HG02840 (cell line): ENCODE results near the gene RABEPK.
"Not testable (repeated sequence)": the region's sequence is repeated elsewhere in the genome, so short reads cannot be mapped to it uniquely, and the experiment has no call there.

Experiments used
- ATAC-seq: cut with Tn5 transposase; IDR thresholded peaks from one replicate; pipeline ENCODE4 v1.9.1; 2021; ENCODE audit warnings: mild to moderate bottlenecking, moderate library complexity, moderate number of reproducible peaks; ENCODE audit not compliant: unreplicated experiment, low FRiP score

RABEPK gene

GRCh38 chr9:125190361-125190801 is 10.0 kb upstream of the RABEPK start:
- ATAC-seq, result no peak

GRCh38 chr9:125194466-125194865 is 5.9 kb upstream of the RABEPK start:
- ATAC-seq, result not testable (repeated sequence)

GRCh38 chr9:125195591-125195990 is 4.8 kb upstream of the RABEPK start:
- not testable (repeated sequence) for ATAC-seq

GRCh38 chr9:125202846-125203618 is 2.7 kb downstream of the RABEPK start:
- ATAC-seq, result no peak

GRCh38 chr9:125204477-125204876 is 4.1 kb downstream of the RABEPK start:
- ATAC-seq, result no peak

- no peak for ATAC-seq
These were observed 13.8 kb downstream of the RABEPK start for GRCh38 chr9:125214186-125214585.

DNA sequence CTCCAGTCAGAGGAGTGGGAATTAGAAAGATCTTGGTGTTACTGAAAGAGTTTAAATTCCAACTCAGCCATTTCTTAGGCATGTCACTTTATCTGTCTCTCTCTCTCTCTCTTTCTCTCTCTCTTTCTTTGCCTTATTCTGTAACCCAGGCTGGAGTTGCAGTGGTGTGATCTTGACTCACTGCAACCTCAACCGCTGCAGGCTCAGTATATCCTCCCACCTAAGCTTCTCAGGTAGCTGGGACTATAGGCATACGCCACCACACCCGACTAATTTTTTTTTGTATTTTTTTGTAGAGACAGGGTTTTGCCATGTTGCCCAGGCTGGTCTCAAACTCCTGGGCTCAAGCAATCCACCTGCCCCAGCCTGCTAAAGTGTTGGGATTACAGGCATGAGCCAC is 18.3 kb downstream of the RABEPK start:
- no peak for ATAC-seq

DNA sequence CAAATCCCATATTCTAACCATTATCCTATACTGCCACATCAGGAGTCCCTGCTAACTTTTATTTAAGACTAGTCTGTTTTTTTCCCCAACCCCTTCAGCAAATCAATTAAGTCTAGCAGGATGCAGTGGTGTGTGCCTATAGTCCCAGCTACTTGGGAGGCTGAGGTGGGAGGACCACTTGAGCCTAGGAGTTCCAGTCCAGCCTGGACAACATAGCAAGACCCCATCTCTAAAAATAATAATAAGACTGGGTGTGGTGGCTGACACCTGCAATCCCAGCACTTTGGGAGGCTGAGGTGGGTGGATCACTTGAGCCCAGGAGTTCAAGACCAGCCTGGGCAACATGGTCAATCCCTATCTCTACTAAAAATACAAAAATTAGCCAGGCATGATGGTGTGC is 24.5 kb downstream of the RABEPK start:
- ATAC-seq, result not testable (repeated sequence)

- no peak for ATAC-seq
These were observed 27.4 kb downstream of the RABEPK start for GRCh38 chr9:125227761-125228160.

DNA sequence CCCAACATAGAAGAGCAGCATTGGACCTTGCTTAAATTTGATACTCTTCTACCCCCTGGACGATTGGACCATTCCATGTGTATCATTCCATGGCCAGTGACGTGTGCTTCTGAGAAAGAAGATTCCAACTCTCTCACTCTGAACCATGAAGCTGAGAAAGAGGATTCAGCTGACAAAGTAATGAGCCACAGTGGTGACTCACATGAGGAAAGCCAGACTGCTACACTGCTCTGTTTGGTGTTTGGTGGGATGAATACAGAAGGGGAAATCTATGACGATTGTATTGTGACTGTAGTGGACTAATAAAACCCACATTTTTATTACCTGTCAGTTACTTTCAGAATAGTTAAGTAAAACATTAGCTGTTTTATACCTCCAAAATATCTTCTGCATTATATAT is 33.3 kb downstream of the RABEPK start:
- ATAC-seq, result no peak

GRCh38 chr9:125234099-125234498 is 33.8 kb downstream of the RABEPK start:
- not testable (repeated sequence) for ATAC-seq

GRCh38 chr9:125235804-125236519 is 35.6 kb downstream of the RABEPK start:
- ATAC-seq, result no peak

- ATAC-seq, result not testable (repeated sequence)
These were observed 36.3 kb downstream of the RABEPK start for GRCh38 chr9:125236520-125237159.

GRCh38 chr9:125238127-125238914 is 38.0 kb downstream of the RABEPK start:
- no peak for ATAC-seq

GRCh38 chr9:125238915-125239446 is 38.6 kb downstream of the RABEPK start:
- ATAC-seq, result no peak

- no peak for ATAC-seq
These were observed 39.6 kb downstream of the RABEPK start for GRCh38 chr9:125239631-125240597.

GRCh38 chr9:125240649-125240999 is 40.3 kb downstream of the RABEPK start:
- ATAC-seq, result peak; percentile 11

DNA sequence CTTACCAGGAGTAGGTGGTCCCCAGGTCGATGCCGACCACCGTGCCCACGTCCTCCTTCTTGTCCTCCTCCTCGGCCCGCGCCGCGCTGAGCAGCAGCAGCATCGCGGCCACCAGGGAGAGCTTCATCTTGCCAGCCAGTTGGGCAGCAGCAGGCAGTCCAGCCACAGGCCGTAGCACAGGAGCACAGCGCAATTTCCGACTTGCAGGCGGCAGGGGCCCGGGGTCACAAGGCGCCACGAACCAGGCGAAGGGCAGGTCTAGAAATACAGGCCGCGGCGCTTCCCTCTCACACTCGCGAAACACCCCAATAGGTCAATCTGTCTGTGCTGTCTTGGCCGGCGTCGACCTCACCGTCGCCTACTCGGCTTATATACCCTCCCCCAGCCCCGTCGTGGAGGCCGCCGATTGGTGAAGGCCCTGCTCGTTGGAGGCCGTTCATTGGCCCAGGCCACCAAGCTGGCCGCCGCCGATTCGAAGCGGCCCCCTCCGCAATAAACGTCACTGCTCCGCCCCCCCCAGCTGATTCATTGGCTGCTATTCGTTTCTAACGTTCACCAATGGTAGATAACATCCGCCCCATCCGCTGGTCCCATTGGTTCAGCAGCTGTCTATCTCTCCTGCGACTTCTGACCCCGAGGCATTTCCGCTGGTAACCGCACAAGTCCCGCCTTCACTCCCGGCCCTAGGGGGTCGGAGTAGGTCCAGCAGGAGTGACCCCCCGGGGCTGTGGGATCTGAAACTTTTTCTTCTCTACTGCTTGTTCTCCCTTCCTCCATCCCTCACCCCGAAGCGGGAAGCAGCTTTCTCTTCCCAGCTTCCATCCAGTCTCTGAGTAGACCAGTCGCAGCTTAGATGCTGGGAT is 40.9 kb downstream of the RABEPK start, which contains the start of gene HSPA5:
TSS of gene HSPA5 (minus strand) at position 344 of the 863 bp plus-strand sequence. CDS start at position 127, 217 bp downstream.
- peak; percentile 90 for ATAC-seq
